Measurements from ENCODE around the gene KY. TPM values are rescaled to one million over a fixed set of nuclear protein-coding genes. Genes with fewer than 3 reads are reported as not detected.

KY gene
- total RNA-seq, 6 experiments from 2014 or later, result 0.11 to 0.16 TPM; not detected in 4

- no peak overlapping the region for H3K4me3 Mint-ChIP-seq
- H3K27ac Mint-ChIP-seq, result no peak overlapping the region
These were observed 40.1 kb downstream of the KY start for GRCh38 chr3:134610432-134611385.

GRCh38 chr3:134609821-134610431, 40.9 kb downstream of the KY start:
- DNase-seq, result no peak
- H3K27ac Mint-ChIP-seq, result no peak overlapping the region
- no peaks in the 10 kb centered on the region for H3K36me3 Mint-ChIP-seq (ENCODE audit: low read depth)
- no peak overlapping the region for H3K4me3 Mint-ChIP-seq
- TF ChIP-seq CTCF (IDR thresholded peaks at IDR 0.05), result no peak
- peaks cover 39% of the 10 kb centered on the region for H3K27me3 Mint-ChIP-seq (ENCODE audit: insufficient read depth)
- H3K4me1 Mint-ChIP-seq (ENCODE audit: low read depth), result no peaks in the 10 kb centered on the region
- no peaks in the 10 kb centered on the region for H3K9me3 Mint-ChIP-seq

More at GRCh38 chr3:134610432-134611385, 40.1 kb downstream of the KY start:
- no peak for DNase-seq
- no peak for TF ChIP-seq CTCF (IDR thresholded peaks at IDR 0.05)
- Mint-ChIP-seq H3K36me3 (ENCODE audit: low read depth) (no peaks in the 10 kb centered on the region), H3K9me3 (no peaks in the 10 kb centered on the region), H3K4me1 (ENCODE audit: low read depth) (no peaks in the 10 kb centered on the region), H3K27me3 (ENCODE audit: insufficient read depth) (peaks cover 34% of the 10 kb centered on the region)

GRCh38 chr3:134608771-134609435, 41.9 kb downstream of the KY start:
- Mint-ChIP-seq H3K9me3 (no peaks in the 10 kb centered on the region), H3K27me3 (ENCODE audit: insufficient read depth) (peaks cover 40% of the 10 kb centered on the region), H3K36me3 (ENCODE audit: low read depth) (no peaks in the 10 kb centered on the region), H3K27ac (no peak overlapping the region), H3K4me1 (ENCODE audit: low read depth) (no peaks in the 10 kb centered on the region), H3K4me3 (no peak overlapping the region)
- no peak for DNase-seq
- no peak for TF ChIP-seq CTCF (IDR thresholded peaks at IDR 0.05)

- no peak for TF ChIP-seq CTCF (IDR thresholded peaks at IDR 0.05)
- H3K9me3 Mint-ChIP-seq, result no peaks in the 10 kb centered on the region
- no peaks in the 10 kb centered on the region for H3K4me1 Mint-ChIP-seq (ENCODE audit: low read depth)
- H3K4me3 Mint-ChIP-seq, result no peak overlapping the region
- H3K27ac Mint-ChIP-seq, result no peak overlapping the region
- no peak for DNase-seq
- H3K27me3 Mint-ChIP-seq (ENCODE audit: insufficient read depth), result peaks cover 41% of the 10 kb centered on the region
- no peaks in the 10 kb centered on the region for H3K36me3 Mint-ChIP-seq (ENCODE audit: low read depth)
These were observed 42.6 kb downstream of the KY start for GRCh38 chr3:134608023-134608770.
